Body of pancreas (tissue), 4 donors: Measurements from ENCODE around the gene BRCC3. TPM values are rescaled to one million over a fixed set of nuclear protein-coding genes. Genes with fewer than 3 reads are reported as not detected.

Experiments used
- ATAC-seq: fragments of 150-250 bp; one replicate; pipeline ENCODE4 v1.9.1; 2016
- DNase-seq, 4 donors: peaks; one replicate each; pipeline ENCODE4 v3.0.0-alpha.2; 2019
- H3K27ac ChIP-seq, 4 donors: fragments of 200-600 bp; sonication (generic); 1 replicate in 3 of 4; 2 replicates in 1 of 4; pipeline versions ENCODE4 v1.5.1 to v1.6.1; 2016 to 2019; ENCODE audit warnings: mild to moderate bottlenecking in 1 of 4, mixed read lengths in 1 of 4, moderate library complexity in 1 of 4
- H3K27me3 ChIP-seq, 2 donors: fragments of 200-600 bp; sonication (generic); one replicate each; pipeline ENCODE4 v1.6.0; 2016; ENCODE audit warnings: mild to moderate bottlenecking in 1 of 2
- H3K36me3 ChIP-seq, 2 donors: fragments of 200-600 bp; sonication (generic); replicated peaks in 1 of 2; 2 replicates each; pipeline ENCODE4 v1.5.1; 2016; ENCODE audit warnings: low read depth in 2 of 2; ENCODE audit not compliant: insufficient read depth in 1 of 2
- H3K4me1 ChIP-seq: fragments of 200-600 bp; sonication (generic); one replicate; pipeline ENCODE4 v1.6.0; 2016
- H3K4me3 ChIP-seq, 2 donors: fragments of 200-600 bp; sonication (generic); 1 replicate in 1 of 2; 2 replicates in 1 of 2; pipeline ENCODE4 v1.5.1; 2016 to 2019
- H3K9me3 ChIP-seq, 3 donors: fragments of 200-600 bp; sonication (generic); 1 replicate in 2 of 3; 2 replicates in 1 of 3; pipeline ENCODE4 v1.5.1; 2016
- POLR2A ChIP-seq, 3 donors: fragments of 450-650 bp; IDR thresholded peaks; one replicate each; pipeline ENCODE4 v1.6.1; 2016; ENCODE audit warnings: antibody characterized with exemption in 3 of 3, mild to moderate bottlenecking in 2 of 3
- WGBS, 2 donors: methylation state at CpG; one replicate each; pipeline ENCODE4 v1.1.5; 2017; 5-methylcytosine and 5-hydroxymethylcytosine counted together
- intact Hi-C: fragments of 100-400 bp; cut with DNase I; formaldehyde crosslinking; loops from one replicate; pipeline ENCODE4 v1.15.1; 2023
- total RNA-seq, 2 donors: library from RNA; depleted of rRNA; stranded (reverse); fragments of >200 nt; gene quantifications; one replicate each; pipeline ENCODE4 v1.1.0, GENCODE V29; 2016
- TF ChIP-seq, protein P1 (sequence below), 7 experiments: fragments of 450-650 bp in 4 of 7; fragments of 200-600 bp in 3 of 7; sonication (generic) in 3 of 7; IDR thresholded peaks; one replicate each; pipeline ENCODE4 v1.5.1; 2016 to 2019; ENCODE audit warnings: antibody characterized with exemption in 7 of 7

The BRCC3 gene
- total RNA-seq, 2 donors from 2014 or later: 6.3 to 7.5 TPM

DNA sequence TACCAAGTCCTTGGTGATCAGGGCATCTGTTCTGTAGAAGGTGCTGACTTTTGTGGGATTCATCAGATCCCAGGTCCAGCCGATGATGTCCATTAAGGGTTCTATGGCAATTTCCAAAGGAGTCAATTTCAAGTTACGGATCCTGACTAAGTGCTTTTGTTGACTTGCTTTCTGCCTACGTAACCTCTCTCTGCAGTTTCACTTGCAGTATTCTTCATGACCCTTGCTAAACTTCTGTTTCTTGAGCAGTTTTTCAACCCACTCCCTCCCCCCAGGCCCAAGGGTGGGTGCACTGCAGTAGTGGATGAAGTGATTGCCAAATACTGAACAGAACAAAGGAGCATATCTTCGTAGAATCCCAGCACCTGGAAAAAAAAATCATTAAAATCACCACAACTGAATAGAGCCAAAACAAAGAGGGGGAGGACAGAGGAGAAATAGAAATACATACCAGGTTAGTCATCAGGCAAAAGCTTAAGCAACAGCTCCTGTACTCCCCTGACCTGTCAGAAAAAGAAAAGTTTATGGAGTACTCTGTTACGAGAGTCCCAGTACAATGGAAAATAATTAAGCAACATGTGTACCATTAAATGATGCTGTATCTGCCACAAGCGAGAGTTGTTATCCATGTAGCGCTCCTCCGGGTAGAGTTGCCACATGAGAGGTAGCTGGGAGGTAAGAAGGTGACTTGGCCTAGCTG is 6.1 kb upstream of the BRCC3 start:
- Histone ChIP-seq H3K27ac (peak overlapping the region in 2 of 4 donors; percentile 25 to 62), H3K4me1 (peaks cover 20% of the 10 kb centered on the region), H3K36me3 (no peaks in the 10 kb centered on the region), H3K9me3 (no peaks in the 10 kb centered on the region), H3K4me3 (no peak overlapping the region), H3K27me3 (no peaks in the 10 kb centered on the region)
- DNase-seq (no peak), ATAC-seq (peak; percentile 58)
- TF ChIP-seq POLR2A (IDR thresholded peaks at IDR 0.05): no peak
- TF ChIP-seq, protein P1, sequence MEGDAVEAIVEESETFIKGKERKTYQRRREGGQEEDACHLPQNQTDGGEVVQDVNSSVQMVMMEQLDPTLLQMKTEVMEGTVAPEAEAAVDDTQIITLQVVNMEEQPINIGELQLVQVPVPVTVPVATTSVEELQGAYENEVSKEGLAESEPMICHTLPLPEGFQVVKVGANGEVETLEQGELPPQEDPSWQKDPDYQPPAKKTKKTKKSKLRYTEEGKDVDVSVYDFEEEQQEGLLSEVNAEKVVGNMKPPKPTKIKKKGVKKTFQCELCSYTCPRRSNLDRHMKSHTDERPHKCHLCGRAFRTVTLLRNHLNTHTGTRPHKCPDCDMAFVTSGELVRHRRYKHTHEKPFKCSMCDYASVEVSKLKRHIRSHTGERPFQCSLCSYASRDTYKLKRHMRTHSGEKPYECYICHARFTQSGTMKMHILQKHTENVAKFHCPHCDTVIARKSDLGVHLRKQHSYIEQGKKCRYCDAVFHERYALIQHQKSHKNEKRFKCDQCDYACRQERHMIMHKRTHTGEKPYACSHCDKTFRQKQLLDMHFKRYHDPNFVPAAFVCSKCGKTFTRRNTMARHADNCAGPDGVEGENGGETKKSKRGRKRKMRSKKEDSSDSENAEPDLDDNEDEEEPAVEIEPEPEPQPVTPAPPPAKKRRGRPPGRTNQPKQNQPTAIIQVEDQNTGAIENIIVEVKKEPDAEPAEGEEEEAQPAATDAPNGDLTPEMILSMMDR (IDR thresholded peaks at IDR 0.05): no peak
- WGBS, 2 donors: 45 to 69% methylated on average over 5 to 7 of the region's 8 CpGs
- intact Hi-C loops: no loop called here

DNA sequence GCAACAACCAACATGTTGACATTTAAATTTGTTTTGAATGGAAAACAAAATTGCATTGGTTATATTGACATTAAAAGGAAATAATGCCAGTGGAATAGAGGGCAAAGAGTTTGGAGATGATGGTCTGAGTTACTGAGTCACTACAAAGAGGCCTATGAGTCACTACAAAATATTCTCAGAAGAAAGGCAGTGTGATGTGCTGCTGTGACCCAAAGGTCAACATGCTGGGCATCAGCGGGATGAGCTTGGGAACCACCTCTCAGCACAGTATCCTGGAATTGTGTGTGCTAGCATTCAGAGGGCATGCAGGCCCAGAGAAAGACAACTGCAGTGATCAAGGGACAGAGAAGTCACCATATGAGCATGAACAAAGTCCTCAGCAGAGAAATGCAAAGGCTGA is 3.1 kb upstream of the BRCC3 start:
- H3K4me3 ChIP-seq: no peak overlapping the region
- WGBS, 2 donors: 60 to 88% methylated on average over 1 of the region's 1 CpG
- no peaks in the 10 kb centered on the region for H3K36me3 ChIP-seq
- H3K4me1 ChIP-seq: peaks cover 30% of the 10 kb centered on the region
- no peak for TF ChIP-seq POLR2A (IDR thresholded peaks at IDR 0.05)
- TF ChIP-seq, protein P1 (IDR thresholded peaks at IDR 0.05): no peak
- H3K27me3 ChIP-seq: no peaks in the 10 kb centered on the region
- no peak overlapping the region for H3K27ac ChIP-seq
- intact Hi-C loops: no loop called here
- DNase-seq (no peak), ATAC-seq (no peak)
- no peaks in the 10 kb centered on the region for H3K9me3 ChIP-seq

DNA sequence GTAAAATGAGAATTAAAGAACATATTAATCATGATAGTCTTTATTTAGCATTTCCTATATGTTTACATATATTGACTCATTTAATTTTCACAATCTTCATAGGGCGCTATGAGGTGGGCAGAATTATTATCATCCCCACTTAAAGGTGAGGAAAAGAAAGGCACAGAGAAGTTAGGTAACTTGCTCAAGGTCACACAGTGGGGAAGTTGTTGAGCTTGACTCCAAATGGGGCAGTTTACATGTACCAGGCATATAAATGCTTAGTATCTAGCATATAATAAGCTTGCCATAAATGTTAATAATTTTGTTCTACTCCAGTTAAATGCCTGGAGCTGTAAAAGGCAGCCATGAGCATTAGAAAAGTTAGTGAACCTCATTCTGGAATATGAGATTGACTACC is 1.9 kb upstream of the BRCC3 start:
- ATAC-seq (no peak), DNase-seq (no peak)
- no peak overlapping the region for H3K27ac ChIP-seq
- no peaks in the 10 kb centered on the region for H3K9me3 ChIP-seq
- no peaks in the 10 kb centered on the region for H3K27me3 ChIP-seq
- H3K36me3 ChIP-seq: no peaks in the 10 kb centered on the region
- intact Hi-C loops: no loop called here
- H3K4me1 ChIP-seq: peaks cover 32% of the 10 kb centered on the region
- WGBS, 2 donors: 44 to 45% methylated on average over 1 of the region's 1 CpG
- no peak overlapping the region for H3K4me3 ChIP-seq
- TF ChIP-seq POLR2A (IDR thresholded peaks at IDR 0.05): no peak
- TF ChIP-seq, protein P1 (IDR thresholded peaks at IDR 0.05): no peak

DNA sequence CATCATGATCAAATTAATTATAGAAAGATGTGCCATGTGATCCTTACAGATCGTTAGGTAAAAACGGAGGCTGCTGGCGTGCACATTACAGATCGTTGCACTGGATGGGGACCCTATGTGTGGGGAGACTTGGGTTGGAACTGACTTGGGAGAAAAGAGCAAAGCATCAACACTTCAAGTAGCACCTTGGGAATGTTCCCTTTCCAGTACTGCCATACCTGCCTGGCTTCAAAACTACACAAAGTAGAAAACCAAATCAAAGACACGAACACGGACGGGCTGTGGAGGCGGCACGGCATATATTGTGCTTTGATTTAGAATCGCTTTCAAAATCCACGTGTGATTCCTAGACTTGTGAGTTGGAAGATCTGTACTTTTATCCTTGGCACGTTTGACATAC is 1.3 kb upstream of the BRCC3 start:
- 1% methylated on average over 12 of the region's 12 CpGs for WGBS, 2 donors
- TF ChIP-seq POLR2A (IDR thresholded peaks at IDR 0.05): no peak
- TF ChIP-seq, protein P1 (IDR thresholded peaks at IDR 0.05): no peak
- peak overlapping the region in 1 of 2 donors; percentile 22 for H3K4me3 ChIP-seq
- H3K27ac ChIP-seq: peak overlapping the region; percentile 48 to 92 (median 80)
- no peak for ATAC-seq
- DNase-seq: peak in 1 of 4 donors; percentile 8
- H3K36me3 ChIP-seq: no peaks in the 10 kb centered on the region
- H3K27me3 ChIP-seq: no peaks in the 10 kb centered on the region
- H3K9me3 ChIP-seq: no peaks in the 10 kb centered on the region
- intact Hi-C loops: no loop called here
- peaks cover 28% of the 10 kb centered on the region for H3K4me1 ChIP-seq

DNA sequence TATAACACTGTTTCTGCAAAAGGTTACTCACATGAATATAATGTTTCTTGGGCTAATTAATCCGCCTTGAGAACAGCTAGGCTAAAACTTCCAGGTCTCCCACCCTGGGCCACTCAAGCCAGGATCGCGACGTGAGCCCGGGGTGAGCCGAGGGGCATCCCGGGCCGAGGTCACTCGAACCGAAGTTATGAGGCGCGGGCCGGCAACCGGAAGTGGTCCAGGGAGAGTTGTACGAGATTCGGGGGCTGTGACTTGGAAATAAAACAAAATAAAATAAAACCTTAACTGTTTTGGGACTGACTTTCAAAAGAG is 689 bp upstream of the BRCC3 start:
- peak; percentile 17 for ATAC-seq
- no peak for DNase-seq

More for the DNA sequence above, 689 bp upstream of the BRCC3 start:
- Histone ChIP-seq H3K36me3 (no peaks in the 10 kb centered on the region), H3K27me3 (no peaks in the 10 kb centered on the region), H3K9me3 (no peaks in the 10 kb centered on the region), H3K27ac (peak overlapping the region; percentile 48 to 92 (median 80)), H3K4me3 (peak overlapping the region; percentile 22 to 32), H3K4me1 (peaks cover 23% of the 10 kb centered on the region)
- intact Hi-C loops: no loop called here
- WGBS, 2 donors: 0 to 1% methylated on average over 1 to 16 of the region's 16 CpGs
- TF ChIP-seq, protein P1 (IDR thresholded peaks at IDR 0.05): no peak
- no peak for TF ChIP-seq POLR2A (IDR thresholded peaks at IDR 0.05)
